GM23248 (cell line): ENCODE measurements around the gene ADAMTS17. TPM values are rescaled to one million over a fixed set of nuclear protein-coding genes. Genes with fewer than 3 reads are reported as not detected.

Experiments used
- DNase-seq: peaks from one replicate; pipeline ENCODE4 v3.0.0-alpha.2; 2015
- H2AFZ ChIP-seq: fragments of 200-600 bp; sonication (generic); 2 replicates; pipeline ENCODE4 v1.6.1; 2016; ENCODE audit warnings: antibody characterized with exemption
- H3F3A ChIP-seq: fragments of 200-600 bp; sonication (generic); 2 replicates; pipeline ENCODE4 v1.6.1; 2016; ENCODE audit warnings: mild to moderate bottlenecking, antibody characterized with exemption, mixed run types; ENCODE audit not compliant: insufficient read depth
- H3K27ac ChIP-seq: fragments of 200-600 bp; sonication (generic); 2 replicates; pipeline ENCODE4 v1.5.1; 2016; ENCODE audit warnings: mild to moderate bottlenecking
- H3K27me3 ChIP-seq: fragments of 200-600 bp; sonication (generic); replicated peaks from 2 replicates; pipeline ENCODE4 v1.6.1; 2016; ENCODE audit warnings: mild to moderate bottlenecking; ENCODE audit not compliant: insufficient read depth
- H3K36me3 ChIP-seq: fragments of 200-600 bp; sonication (generic); 2 replicates; pipeline ENCODE4 v1.6.1; 2016; ENCODE audit warnings: low read depth, mild to moderate bottlenecking
- H3K4me1 ChIP-seq: fragments of 200-600 bp; sonication (generic); 2 replicates; pipeline ENCODE4 v1.6.1; 2016; ENCODE audit warnings: mild to moderate bottlenecking; ENCODE audit not compliant: insufficient read depth
- H3K4me2 ChIP-seq: fragments of 200-600 bp; sonication (generic); one replicate; pipeline ENCODE4 v1.6.1; 2016; ENCODE audit warnings: mild to moderate bottlenecking; ENCODE audit not compliant: unreplicated experiment
- H3K4me3 ChIP-seq: fragments of 200-600 bp; sonication (generic); 2 replicates; pipeline ENCODE4 v1.5.1; 2016; ENCODE audit warnings: mild to moderate bottlenecking
- H3K79me2 ChIP-seq: fragments of 200-600 bp; sonication (generic); 2 replicates; pipeline ENCODE4 v1.6.1; 2016; ENCODE audit warnings: mild to moderate bottlenecking; ENCODE audit not compliant: insufficient read depth
- H3K9ac ChIP-seq: fragments of 200-600 bp; sonication (generic); 2 replicates; pipeline ENCODE4 v1.6.1; 2016; ENCODE audit warnings: mild to moderate bottlenecking
- H3K9me2 ChIP-seq: fragments of 200-600 bp; sonication (generic); 2 replicates; pipeline ENCODE4 v1.6.1; 2016; ENCODE audit warnings: mixed run types, mild to moderate bottlenecking, moderate library complexity; ENCODE audit not compliant: insufficient read depth
- H3K9me3 ChIP-seq: fragments of 200-600 bp; sonication (generic); one replicate; pipeline ENCODE4 v1.6.1; 2017; ENCODE audit warnings: low read depth
- H4K20me1 ChIP-seq: fragments of 200-600 bp; sonication (generic); 2 replicates; pipeline ENCODE4 v1.6.0; 2016; ENCODE audit not compliant: insufficient read depth
- EZH2 ChIP-seq: fragments of 200-600 bp; sonication (generic); IDR thresholded peaks from 2 replicates; pipeline ENCODE4 v1.6.1; 2018; ENCODE audit warnings: antibody characterized with exemption, mild to moderate bottlenecking; ENCODE audit not compliant: insufficient read depth, poor library complexity, severe bottlenecking
- EZH2phosphoT487 ChIP-seq: fragments of 200-600 bp; sonication (generic); IDR thresholded peaks from 2 replicates; pipeline ENCODE4 v1.6.1; 2018; ENCODE audit warnings: antibody characterized with exemption, moderate library complexity, mild to moderate bottlenecking, low read depth; ENCODE audit not compliant: insufficient read depth
- WGBS, 2 experiments: methylation state at CpG; one replicate each; pipeline ENCODE4 v1.1.6; 2015 to 2017; ENCODE audit warnings: low lambda C conversion rate in 2 of 2, low coverage in 1 of 2; ENCODE audit errors: missing lambda C conversion rate in 2 of 2; 5-methylcytosine and 5-hydroxymethylcytosine counted together
- in situ Hi-C: fragments of 300-500 bp; cut with MboI; formaldehyde crosslinking; loops from 2 replicates; pipeline ENCODE4 v1.15.0; 2020
- polyA plus RNA-seq: library from polyadenylated mRNA; unstranded; fragments of >200 nt; fragmentation: Nextera tagmentation; extraction: Ambion mirVana; gene quantifications from 2 replicates; pipeline ENCODE4 v1.2.1, GENCODE V29; 2016
- total RNA-seq: library from RNA; depleted of rRNA; stranded (reverse); fragments of >200 nt; shearing (Covaris generic); gene quantifications from 2 replicates; pipeline ENCODE4 v1.2.3, GENCODE V29; 2014

The ADAMTS17 gene
- total and polyA plus RNA-seq, 2 experiments from 2014 or later: not detected

DNA sequence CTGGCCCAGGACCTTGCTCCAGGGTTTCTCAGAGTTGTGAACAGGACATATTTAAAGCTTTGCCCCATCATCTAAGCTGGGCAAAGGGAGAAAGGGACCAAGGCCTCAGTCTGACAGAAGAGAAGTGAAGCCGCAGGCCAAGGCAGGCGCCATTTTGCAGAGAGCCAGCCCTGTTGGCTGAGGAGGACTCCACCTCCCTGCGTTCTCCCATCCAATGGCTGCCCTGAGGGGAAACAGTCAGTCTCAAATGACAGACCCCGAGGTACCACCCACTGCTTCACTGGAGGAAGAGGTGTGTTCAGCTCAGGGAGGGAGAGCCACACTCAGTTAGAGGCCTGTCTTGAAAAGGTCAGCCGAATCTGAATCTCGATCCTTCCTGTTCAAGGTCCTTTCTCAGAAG lies 86.1 kb downstream of the ADAMTS17 start:
- H3K9me3 ChIP-seq: no peaks in the 10 kb centered on the region
- H3K4me2 ChIP-seq: no peak overlapping the region
- no peak for DNase-seq
- no peaks in the 10 kb centered on the region for H3F3A ChIP-seq
- no peak overlapping the region for H2AFZ ChIP-seq
- H3K36me3 ChIP-seq: no peaks in the 10 kb centered on the region
- no peak overlapping the region for H3K4me3 ChIP-seq
- WGBS, 2 experiments: 46 to 57% methylated on average over 6 of the region's 6 CpGs
- no peaks in the 10 kb centered on the region for H3K9me2 ChIP-seq
- no peak overlapping the region for H3K9ac ChIP-seq
- no peak for TF ChIP-seq EZH2phosphoT487
- TF ChIP-seq EZH2: no peak
- H3K4me1 ChIP-seq: no peaks in the 10 kb centered on the region
- no peak overlapping the region for H3K27ac ChIP-seq
- in situ Hi-C loops: no loop called here
- no peaks in the 10 kb centered on the region for H3K27me3 ChIP-seq
- no peaks in the 10 kb centered on the region for H4K20me1 ChIP-seq
- H3K79me2 ChIP-seq: no peaks in the 10 kb centered on the region

GRCh38 chr15:100254691-100255090 lies 87.1 kb downstream of the ADAMTS17 start:
- Histone ChIP-seq H2AFZ (no peak overlapping the region), H3K9me3 (no peaks in the 10 kb centered on the region), H3K27me3 (no peaks in the 10 kb centered on the region), H3K9ac (no peak overlapping the region), H3K4me1 (no peaks in the 10 kb centered on the region), H3K4me2 (no peak overlapping the region), H3K27ac (no peak overlapping the region), H3K36me3 (no peaks in the 10 kb centered on the region), H3K4me3 (no peak overlapping the region), H3F3A (no peaks in the 10 kb centered on the region), H4K20me1 (no peaks in the 10 kb centered on the region), H3K9me2 (no peaks in the 10 kb centered on the region), H3K79me2 (no peaks in the 10 kb centered on the region)
- TF ChIP-seq EZH2phosphoT487: no peak
- no peak for TF ChIP-seq EZH2
- 25 to 30% methylated on average over 4 of the region's 4 CpGs for WGBS, 2 experiments
- DNase-seq: no peak
- in situ Hi-C loops: no loop called here

- Histone ChIP-seq H3K4me2 (no peak overlapping the region), H3K9me2 (no peaks in the 10 kb centered on the region), H3K27ac (no peak overlapping the region), H3F3A (no peaks in the 10 kb centered on the region), H3K27me3 (no peaks in the 10 kb centered on the region), H4K20me1 (no peaks in the 10 kb centered on the region), H3K9ac (no peak overlapping the region), H3K4me1 (no peaks in the 10 kb centered on the region), H3K9me3 (no peaks in the 10 kb centered on the region), H3K79me2 (no peaks in the 10 kb centered on the region), H3K4me3 (no peak overlapping the region), H3K36me3 (no peaks in the 10 kb centered on the region), H2AFZ (no peak overlapping the region)
- in situ Hi-C loops: no loop called here
- no peak for DNase-seq
- no peak for TF ChIP-seq EZH2
- no peak for TF ChIP-seq EZH2phosphoT487
- WGBS, 2 experiments: 10% methylated on average over 5 of the region's 5 CpGs
Observed at GRCh38 chr15:100254285-100254684, 87.5 kb downstream of the ADAMTS17 start.

- no peaks in the 10 kb centered on the region for H3K27me3 ChIP-seq
- no peak for DNase-seq
- WGBS, 2 experiments: 26 to 27% methylated on average over 1 of the region's 1 CpG
- H3K4me1 ChIP-seq: no peaks in the 10 kb centered on the region
- H3K4me2 ChIP-seq: no peak overlapping the region
- no peaks in the 10 kb centered on the region for H3K36me3 ChIP-seq
- H2AFZ ChIP-seq: no peak overlapping the region
- no peaks in the 10 kb centered on the region for H3F3A ChIP-seq
- no peaks in the 10 kb centered on the region for H3K9me3 ChIP-seq
- TF ChIP-seq EZH2phosphoT487 (no peak), EZH2 (no peak)
- H3K9me2 ChIP-seq: no peaks in the 10 kb centered on the region
- in situ Hi-C loops: no loop called here
- H3K27ac ChIP-seq: no peak overlapping the region
- no peaks in the 10 kb centered on the region for H4K20me1 ChIP-seq
- H3K9ac ChIP-seq: no peak overlapping the region
- no peak overlapping the region for H3K4me3 ChIP-seq
- no peaks in the 10 kb centered on the region for H3K79me2 ChIP-seq
Observed at GRCh38 chr15:100253640-100254039, 88.1 kb downstream of the ADAMTS17 start.

- H3K9me2 ChIP-seq: no peaks in the 10 kb centered on the region
- H3K27ac ChIP-seq: no peak overlapping the region
- no peak overlapping the region for H3K4me3 ChIP-seq
- no peak overlapping the region for H2AFZ ChIP-seq
- H3K9me3 ChIP-seq: no peaks in the 10 kb centered on the region
- H3K4me2 ChIP-seq: no peak overlapping the region
- TF ChIP-seq EZH2phosphoT487 (no peak), EZH2 (no peak)
- no peaks in the 10 kb centered on the region for H3K27me3 ChIP-seq
- H3K79me2 ChIP-seq: no peaks in the 10 kb centered on the region
- no peaks in the 10 kb centered on the region for H3K4me1 ChIP-seq
- no peaks in the 10 kb centered on the region for H4K20me1 ChIP-seq
- in situ Hi-C loops: no loop called here
- no peaks in the 10 kb centered on the region for H3K36me3 ChIP-seq
- 28 to 30% methylated on average over 9 of the region's 9 CpGs for WGBS, 2 experiments
- H3F3A ChIP-seq: no peaks in the 10 kb centered on the region
- no peak overlapping the region for H3K9ac ChIP-seq
- DNase-seq: peak; percentile 4
Observed at GRCh38 chr15:100252779-100253417, 88.9 kb downstream of the ADAMTS17 start.
